Testis (tissue), 3 donors: ENCODE data around the gene ERBIN. TPM values are rescaled to one million over a fixed set of nuclear protein-coding genes. Genes with fewer than 3 reads are reported as not detected.

Experiments used
- DNase-seq: peaks from one replicate; pipeline ENCODE4 v3.0.0-alpha.2; 2019
- H3K27ac ChIP-seq, 2 donors: fragments of 200-600 bp; sonication (generic); one replicate each; pipeline ENCODE4 v1.5.1; 2019
- H3K27me3 ChIP-seq: fragments of 200-600 bp; sonication (generic); one replicate; pipeline ENCODE4 v1.5.1; 2019
- H3K36me3 ChIP-seq: fragments of 200-600 bp; sonication (generic); one replicate; pipeline ENCODE4 v1.5.1; 2017; ENCODE audit warnings: low read depth; ENCODE audit errors: missing control alignments
- H3K4me1 ChIP-seq: fragments of 200-600 bp; sonication (generic); one replicate; pipeline ENCODE4 v1.5.1; 2019
- H3K4me3 ChIP-seq, 2 donors: fragments of 200-600 bp; sonication (generic); one replicate each; pipeline ENCODE4 v1.5.1; 2017 to 2019
- H3K9me3 ChIP-seq: fragments of 200-600 bp; sonication (generic); one replicate; pipeline ENCODE4 v1.5.1; 2017
- CTCF ChIP-seq, 3 experiments: fragments of 450-650 bp in 2 of 3; fragments of 200-600 bp in 1 of 3; sonication (generic) in 1 of 3; IDR thresholded peaks; one replicate each; pipeline ENCODE4 v1.5.1; 2016 to 2019; ENCODE audit warnings: antibody characterized with exemption in 3 of 3, mild to moderate bottlenecking in 2 of 3, moderate library complexity in 1 of 3
- POLR2A ChIP-seq: fragments of 450-650 bp; IDR thresholded peaks from one replicate; pipeline ENCODE4 v1.6.1; 2017; ENCODE audit warnings: antibody characterized with exemption, mild to moderate bottlenecking, moderate library complexity
- WGBS, 2 donors: methylation state at CpG; one replicate each; pipeline ENCODE4 v1.1.5; 2018; 5-methylcytosine and 5-hydroxymethylcytosine counted together
- intact Hi-C: fragments of 100-400 bp; cut with DNase I; formaldehyde crosslinking; loops from one replicate; pipeline ENCODE4 v1.15.1; 2023; ENCODE audit warnings: low total_unique reads
- polyA plus RNA-seq: library from polyadenylated mRNA; stranded (reverse); fragments of 350-450 nt; fragmentation: Illumina TruSeq; extraction: RNeasy Lipid Tissue Mini Kit (QIAGEN cat#74804); gene quantifications from one replicate; pipeline ENCODE4 v1.2.3, GENCODE V29; 2014; ENCODE audit warnings: low read depth, low replicate concordance; ENCODE audit not compliant: insufficient read depth
- total RNA-seq, 2 donors: library from RNA; depleted of rRNA; stranded (reverse); fragments of >200 nt; gene quantifications; one replicate each; pipeline ENCODE4 v1.2.3, GENCODE V29; 2016

Gene ERBIN
- total and polyA plus RNA-seq, 3 donors from 2014 or later: 45.7 to 98.3 (median 79.8) TPM

GRCh38 chr5:66002415-66002814, 76.0 kb downstream of the ERBIN start:
- intact Hi-C loops: no loop called here
- Histone ChIP-seq H3K4me3 (no peak overlapping the region), H3K27me3 (no peaks in the 10 kb centered on the region), H3K4me1 (no peaks in the 10 kb centered on the region), H3K36me3 (no peaks in the 10 kb centered on the region), H3K27ac (no peak overlapping the region), H3K9me3 (no peaks in the 10 kb centered on the region)
- WGBS, 2 donors: 79 to 84% methylated on average over 2 of the region's 2 CpGs
- TF ChIP-seq POLR2A: no peak
- TF ChIP-seq CTCF (IDR thresholded peaks at IDR 0.05): no peak
- no peak for DNase-seq

GRCh38 chr5:66004216-66004615, 77.8 kb downstream of the ERBIN start:
- Histone ChIP-seq H3K36me3 (no peaks in the 10 kb centered on the region), H3K4me3 (no peak overlapping the region), H3K4me1 (no peaks in the 10 kb centered on the region), H3K9me3 (no peaks in the 10 kb centered on the region), H3K27ac (no peak overlapping the region), H3K27me3 (no peaks in the 10 kb centered on the region)
- no peak for TF ChIP-seq POLR2A
- no peak for TF ChIP-seq CTCF (IDR thresholded peaks at IDR 0.05)
- no peak for DNase-seq
- intact Hi-C loops: no loop called here
- WGBS, 2 donors: 95 to 97% methylated on average over 14 of the region's 14 CpGs

DNA sequence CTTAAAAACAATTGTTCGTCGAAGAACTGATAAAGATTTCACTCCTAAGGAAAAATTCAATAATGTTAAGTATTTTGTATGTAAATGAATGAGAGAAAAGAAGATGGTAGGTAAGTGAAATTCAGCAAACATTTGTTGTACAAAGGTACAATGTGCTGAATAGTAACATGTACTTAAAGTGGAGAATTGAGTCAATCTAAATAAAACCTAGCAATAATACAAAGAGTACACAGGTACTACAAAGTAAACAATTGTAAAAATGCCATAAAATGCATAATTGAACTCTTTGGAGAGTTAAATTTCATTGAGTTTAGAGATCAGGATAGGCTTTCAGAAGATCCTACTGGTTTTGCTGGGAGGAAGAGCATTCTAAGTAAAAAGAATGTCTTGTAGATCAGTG, 82.9 kb downstream of the ERBIN start:
- 91 to 94% methylated on average over 2 of the region's 2 CpGs for WGBS, 2 donors
- Histone ChIP-seq H3K9me3 (no peaks in the 10 kb centered on the region), H3K27ac (no peak overlapping the region), H3K4me3 (no peak overlapping the region), H3K36me3 (no peaks in the 10 kb centered on the region), H3K4me1 (no peaks in the 10 kb centered on the region), H3K27me3 (no peaks in the 10 kb centered on the region)
- TF ChIP-seq POLR2A (no peak), CTCF (IDR thresholded peaks at IDR 0.05) (no peak)
- intact Hi-C loops: no loop called here
- no peak for DNase-seq

DNA sequence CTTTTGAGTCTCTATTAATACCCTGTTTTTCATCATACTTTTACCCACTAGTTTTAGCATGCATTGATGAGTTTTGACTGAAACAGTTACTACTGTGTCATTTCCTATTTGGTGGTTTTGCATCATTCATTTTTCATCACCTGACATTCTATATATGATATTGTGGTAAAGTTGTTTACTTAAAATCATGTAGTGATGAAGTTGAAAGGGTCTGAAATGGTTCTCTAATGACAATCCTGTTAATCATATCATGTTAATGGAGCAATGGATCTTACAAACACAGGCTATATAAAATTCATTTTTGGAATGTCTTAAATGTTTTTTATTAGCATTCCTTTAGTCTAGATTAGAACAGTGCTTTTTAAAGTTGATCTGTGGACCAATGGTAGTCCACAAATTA, 84.1 kb downstream of the ERBIN start:
- TF ChIP-seq CTCF (IDR thresholded peaks at IDR 0.05) (no peak), POLR2A (no peak)
- intact Hi-C loops: no loop called here
- Histone ChIP-seq H3K27ac (no peak overlapping the region), H3K4me3 (no peak overlapping the region), H3K9me3 (no peaks in the 10 kb centered on the region), H3K36me3 (no peaks in the 10 kb centered on the region), H3K4me1 (no peaks in the 10 kb centered on the region), H3K27me3 (no peaks in the 10 kb centered on the region)
- DNase-seq: no peak

DNA sequence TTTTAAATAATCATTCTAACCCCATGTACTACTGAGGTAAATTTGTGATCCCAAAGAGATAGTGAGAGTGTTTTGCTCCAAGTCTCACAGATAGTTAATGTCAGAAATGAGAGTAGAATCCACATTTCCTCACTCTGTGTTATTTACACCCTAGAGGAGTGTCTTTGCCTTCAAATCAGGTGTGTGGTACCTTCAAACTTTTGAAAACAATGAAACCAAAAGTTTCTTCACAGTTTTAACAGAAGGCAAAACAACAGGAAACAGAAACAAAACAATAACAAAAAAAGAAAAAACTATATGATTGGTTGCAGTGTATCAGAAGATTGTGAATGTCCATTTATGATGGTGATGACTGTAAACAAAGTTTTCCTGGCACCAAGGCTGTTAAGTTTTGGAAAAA, 85.9 kb downstream of the ERBIN start:
- Histone ChIP-seq H3K4me3 (no peak overlapping the region), H3K9me3 (no peaks in the 10 kb centered on the region), H3K27me3 (no peaks in the 10 kb centered on the region), H3K36me3 (no peaks in the 10 kb centered on the region), H3K27ac (no peak overlapping the region), H3K4me1 (no peaks in the 10 kb centered on the region)
- DNase-seq: no peak
- TF ChIP-seq POLR2A (no peak), CTCF (IDR thresholded peaks at IDR 0.05) (no peak)
- intact Hi-C loops: no loop called here
